Endothelial cell of umbilical vein (primary cell): ENCODE measurements around the gene PROC. TPM values are rescaled to one million over a fixed set of nuclear protein-coding genes. Genes with fewer than 3 reads are reported as not detected.

ENCODE experiments used
- BruUV-seq: library from RNA; stranded (reverse); fragments of 400-500 nt; replicated peaks from 2 replicates; lab custom pipeline; 2021; lab: Mats Ljungman, UMichigan
- CTCF ChIA-PET: fragments of 300-600, 350-600 bp; sonication (Branson Sonifier 250); formaldehyde crosslinking; loops from one replicate; lab custom pipeline; 2021; ENCODE audit warnings: antibody characterized with exemption, inconsistent platforms; lab: Charles Lee
- POLR2A ChIA-PET: fragments of 300-600, 350-600 bp; sonication (Branson Sonifier 250); formaldehyde crosslinking; loops from one replicate; lab custom pipeline; 2021; ENCODE audit warnings: antibody characterized with exemption, inconsistent platforms; lab: Charles Lee
- DNase-seq: peaks from one replicate; pipeline ENCODE4 v3.0.0-alpha.2; 2011; ENCODE audit warnings: low read depth, low spot score
- FAIRE-seq: peaks from 2 replicates; lab custom pipeline; 2011; peaks lifted over from hg19 to GRCh38; lab: Jason Lieb, UNC
- H2AFZ ChIP-seq: 2 replicates; pipeline ENCODE4 v1.6.0; 2012; ENCODE audit warnings: low read depth, low read length, control low read depth, inconsistent platforms
- H3K27ac ChIP-seq: 2 replicates; pipeline ENCODE4 v1.5.1; 2011; ENCODE audit warnings: low read depth, mild to moderate bottlenecking, control low read depth, low read length, moderate library complexity; ENCODE audit not compliant: insufficient read depth
- H3K27me3 ChIP-seq, 2 experiments: 2 replicates each; pipeline versions ENCODE4 v1.6.0 to v1.6.1; 2011; ENCODE audit warnings: low read length in 2 of 2, mixed read lengths in 1 of 2; ENCODE audit not compliant: control insufficient read depth in 2 of 2, insufficient read depth in 2 of 2
- H3K36me3 ChIP-seq, 2 experiments: 2 replicates in 1 of 2; 3 replicates in 1 of 2; pipeline ENCODE4 v1.5.1; 2011; ENCODE audit warnings: low read length in 2 of 2, mild to moderate bottlenecking in 1 of 2, moderate library complexity in 1 of 2; ENCODE audit not compliant: control insufficient read depth in 2 of 2, insufficient read depth in 2 of 2; ENCODE audit errors: extremely low read depth in 1 of 2
- H3K4me1 ChIP-seq: 3 replicates; pipeline ENCODE4 v1.5.1; 2011; ENCODE audit warnings: mild to moderate bottlenecking, low read length; ENCODE audit not compliant: control insufficient read depth, insufficient read depth; ENCODE audit errors: extremely low read depth
- H3K4me2 ChIP-seq: 2 replicates; pipeline ENCODE4 v1.6.1; 2011; ENCODE audit warnings: low read length, control low read depth, mixed read lengths; ENCODE audit not compliant: insufficient read depth
- H3K4me3 ChIP-seq, 3 experiments: fragments of 200-600 bp in 1 of 3; sonication (generic), shearing (Covaris generic) in 1 of 3; replicated peaks in 1 of 3; 2 replicates each; pipeline ENCODE4 v1.5.1; 2011 to 2016; ENCODE audit warnings: control low read depth in 3 of 3, low read length in 3 of 3, mild to moderate bottlenecking in 2 of 3, inconsistent platforms in 1 of 3, low read depth in 1 of 3, moderate library complexity in 1 of 3; ENCODE audit not compliant: insufficient read depth in 1 of 3
- H3K79me2 ChIP-seq: 2 replicates; pipeline ENCODE4 v1.6.0; 2012; ENCODE audit warnings: low read length, inconsistent platforms; ENCODE audit not compliant: control insufficient read depth, insufficient read depth
- H3K9ac ChIP-seq: replicated peaks from 2 replicates; pipeline ENCODE3; 2011; ENCODE audit warnings: low read length, control low read depth; ENCODE audit not compliant: insufficient read depth; ENCODE audit errors: extremely low read depth
- H3K9me1 ChIP-seq: replicated peaks from 3 replicates; pipeline ENCODE4 v1.6.0; 2011; ENCODE audit warnings: mild to moderate bottlenecking, low read length; ENCODE audit not compliant: control insufficient read depth, insufficient read depth; ENCODE audit errors: extremely low read depth
- H3K9me3 ChIP-seq: replicated peaks from 2 replicates; pipeline ENCODE4 v1.5.1; 2012; ENCODE audit warnings: low read length, inconsistent platforms; ENCODE audit not compliant: control insufficient read depth, insufficient read depth
- H4K20me1 ChIP-seq: replicated peaks from 2 replicates; pipeline ENCODE3; 2011; ENCODE audit warnings: mild to moderate bottlenecking, low read length; ENCODE audit not compliant: control insufficient read depth, insufficient read depth; ENCODE audit errors: extremely low read depth
- CTCF ChIP-seq, 2 donors: IDR thresholded peaks; 1 replicate in 1 of 2; 2 replicates in 1 of 2; pipeline ENCODE4 v1.5.1; 2011; ENCODE audit warnings: low read length in 2 of 2, mild to moderate bottlenecking in 2 of 2, moderate library complexity in 2 of 2, control low read depth in 1 of 2, inconsistent platforms in 1 of 2, low read depth in 1 of 2; ENCODE audit not compliant: insufficient read depth in 1 of 2; ENCODE audit errors: extremely low read depth in 1 of 2
- EZH2 ChIP-seq: IDR thresholded peaks from 2 replicates; pipeline ENCODE4 v1.6.1; 2012; ENCODE audit warnings: borderline replicate concordance, low read depth, mild to moderate bottlenecking, moderate library complexity, low read length, inconsistent platforms; ENCODE audit not compliant: severe bottlenecking
- FOS ChIP-seq: IDR thresholded peaks from 2 replicates; pipeline ENCODE4 v1.6.1; 2011; ENCODE audit warnings: mild to moderate bottlenecking, low read length, moderate library complexity, borderline replicate concordance; ENCODE audit not compliant: insufficient read depth
- GATA2 ChIP-seq: IDR thresholded peaks from 2 replicates; pipeline ENCODE4 v1.7.0; 2011; ENCODE audit warnings: low read depth, mild to moderate bottlenecking, moderate library complexity, mixed read lengths, low read length; ENCODE audit not compliant: insufficient read length, insufficient read depth
- JUN ChIP-seq: IDR thresholded peaks from 2 replicates; pipeline ENCODE4 v1.6.1; 2011; ENCODE audit warnings: borderline replicate concordance, low read depth; ENCODE audit not compliant: insufficient read length, insufficient read depth
- MAX ChIP-seq: IDR thresholded peaks from 2 replicates; pipeline ENCODE4 v1.6.1; 2011; ENCODE audit not compliant: insufficient read depth, insufficient read length
- MYC ChIP-seq: IDR thresholded peaks from one replicate; pipeline ENCODE4 v1.6.1; 2011; ENCODE audit warnings: mild to moderate bottlenecking, low read depth, low read length
- POLR2A ChIP-seq: IDR thresholded peaks from 2 replicates; pipeline ENCODE4 v1.6.1; 2012; ENCODE audit warnings: low read depth, mild to moderate bottlenecking, control low read depth, low read length
- POLR2AphosphoS5 ChIP-seq: IDR thresholded peaks from 2 replicates; pipeline ENCODE4 v1.6.1; 2012; ENCODE audit warnings: low read depth, mild to moderate bottlenecking, control low read depth, low read length, moderate library complexity; ENCODE audit not compliant: insufficient read depth
- dilution Hi-C: fragments of 300-500 bp; cut with MboI; formaldehyde crosslinking; loops from one replicate; pipeline ENCODE4 v1.15.0; 2019; ENCODE audit warnings: low sequenced_read_pairs; ENCODE audit not compliant: extremely low pct_ligation_motif_present
- intact Hi-C: fragments of 100-400 bp; cut with micrococcal nuclease; formaldehyde crosslinking; loops from one replicate; pipeline ENCODE4 v1.10.0; 2022
- polyA plus RNA-seq, 4 experiments: library from polyadenylated mRNA; depleted of rRNA in 3 of 4; stranded (reverse) in 3 of 4; unstranded in 1 of 4; fragments of >200 nt; gene quantifications; 2 replicates each; pipeline versions ENCODE4 v1.2.1 to v1.2.3, GENCODE V29; 2011 to 2012; ENCODE audit warnings: missing spikeins in 1 of 4
- total RNA-seq: library from RNA; stranded (reverse); gene quantifications from 2 replicates; pipeline ENCODE4 v1.2.3, GENCODE V29; 2021

Gene PROC
- total and polyA plus RNA-seq, 2 donors (not counting 3 experiments of a cell fraction or from before 2014, with no cell fraction given) = not detected

GRCh38 chr2:127381762-127382161 lies 36.5 kb upstream of the PROC start:
- FAIRE-seq = no peak
- no peaks in the 10 kb centered on the region for H3K9me3 ChIP-seq
- no peak overlapping the region for H3K27ac ChIP-seq
- H3K9ac ChIP-seq = no peak overlapping the region
- H3K79me2 ChIP-seq = peaks cover 82% of the 10 kb centered on the region
- no peaks in the 10 kb centered on the region for H3K27me3 ChIP-seq
- intact Hi-C loops = no loop called here
- DNase-seq = peak; percentile 30
- peaks cover 4% of the 10 kb centered on the region for H3K9me1 ChIP-seq
- H3K4me2 ChIP-seq = peak overlapping the region; percentile 60
- H4K20me1 ChIP-seq = peaks cover 9% of the 10 kb centered on the region
- no peak overlapping the region for H2AFZ ChIP-seq
- H3K36me3 ChIP-seq = no peaks in the 10 kb centered on the region
- no TSS peak for BruUV-seq
- peaks cover 29% of the 10 kb centered on the region for H3K4me1 ChIP-seq
- H3K4me3 ChIP-seq = no peak overlapping the region
- ChIA-PET POLR2A (no interaction called here), CTCF (interaction anchor here (0.6 to 1.5 kb wide), 2 partner anchors 23 to 272 kb away, joined by 4 read pairs; no protein-coding TSS in a partner anchor)
- TF ChIP-seq JUN (no peak), POLR2A (no peak), POLR2AphosphoS5 (no peak), MYC (no peak), GATA2 (no peak), CTCF (IDR thresholded peaks at IDR 0.05; ENCODE audit: extremely low read depth in 1 of 2, insufficient read depth in 1 of 2, low read depth in 1 of 2, low read length in 2 of 2) (no peak), EZH2 (no peak), FOS (no peak), MAX (no peak)
- dilution Hi-C loops = no loop called here
